ENCODE results near the gene ATXN7L1. TPM values are rescaled to one million over a fixed set of nuclear protein-coding genes. Genes with fewer than 3 reads are reported as not detected.

ATXN7L1 gene
- total RNA-seq, 1 donor from 2014 or later: 2.4 TPM

GRCh38 chr7:105571891-105572290 is 304.5 kb downstream of the ATXN7L1 start:
- Histone ChIP-seq H3K27me3 (ENCODE audit: control insufficient read depth, insufficient read depth, low read length) (no peaks in the 10 kb centered on the region), H3K36me3 (ENCODE audit: control insufficient read depth, insufficient read depth, low read length) (peaks cover 3% of the 10 kb centered on the region), H3K4me3 (ENCODE audit: low read depth, low read length) (no peak overlapping the region)
- TF ChIP-seq CTCF (IDR thresholded peaks at IDR 0.05; ENCODE audit: insufficient read depth, low read length, severe bottlenecking): no peak
- no peak for FAIRE-seq
- no peak for DNase-seq (ENCODE audit: low read depth)

- no peak for TF ChIP-seq CTCF (IDR thresholded peaks at IDR 0.05; ENCODE audit: insufficient read depth, low read length, severe bottlenecking)
- no peak overlapping the region for H3K4me3 ChIP-seq (ENCODE audit: low read depth, low read length)
- no peak for DNase-seq (ENCODE audit: low read depth)
- H3K27me3 ChIP-seq (ENCODE audit: control insufficient read depth, insufficient read depth, low read length): no peaks in the 10 kb centered on the region
- FAIRE-seq: no peak
- peaks cover 3% of the 10 kb centered on the region for H3K36me3 ChIP-seq (ENCODE audit: control insufficient read depth, insufficient read depth, low read length)
Measured at GRCh38 chr7:105567821-105568220, 308.6 kb downstream of the ATXN7L1 start.

GRCh38 chr7:105567024-105567423 is 309.4 kb downstream of the ATXN7L1 start:
- H3K36me3 ChIP-seq (ENCODE audit: control insufficient read depth, insufficient read depth, low read length): peaks cover 3% of the 10 kb centered on the region
- DNase-seq (ENCODE audit: low read depth): no peak
- no peak for FAIRE-seq

GRCh38 chr7:105565190-105565589 is 311.2 kb downstream of the ATXN7L1 start:
- FAIRE-seq (no peak), DNase-seq (ENCODE audit: low read depth) (no peak)
- no peak for TF ChIP-seq CTCF (IDR thresholded peaks at IDR 0.05; ENCODE audit: insufficient read depth, low read length, severe bottlenecking)
- H3K36me3 ChIP-seq (ENCODE audit: control insufficient read depth, insufficient read depth, low read length): peaks cover 5% of the 10 kb centered on the region
- H3K27me3 ChIP-seq (ENCODE audit: control insufficient read depth, insufficient read depth, low read length): no peaks in the 10 kb centered on the region
- H3K4me3 ChIP-seq (ENCODE audit: low read depth, low read length): no peak overlapping the region

More at GRCh38 chr7:105567024-105567423, 309.4 kb downstream of the ATXN7L1 start:
- H3K4me3 ChIP-seq (ENCODE audit: low read depth, low read length): no peak overlapping the region
- no peak for TF ChIP-seq CTCF (IDR thresholded peaks at IDR 0.05; ENCODE audit: insufficient read depth, low read length, severe bottlenecking)
- H3K27me3 ChIP-seq (ENCODE audit: control insufficient read depth, insufficient read depth, low read length): no peaks in the 10 kb centered on the region

- FAIRE-seq (no peak), DNase-seq (ENCODE audit: low read depth) (no peak)
- H3K4me3 ChIP-seq (ENCODE audit: low read depth, low read length): no peak overlapping the region
- no peak for TF ChIP-seq CTCF (IDR thresholded peaks at IDR 0.05; ENCODE audit: insufficient read depth, low read length, severe bottlenecking)
- H3K27me3 ChIP-seq (ENCODE audit: control insufficient read depth, insufficient read depth, low read length): no peaks in the 10 kb centered on the region
- H3K36me3 ChIP-seq (ENCODE audit: control insufficient read depth, insufficient read depth, low read length): peaks cover 3% of the 10 kb centered on the region
Measured at GRCh38 chr7:105559926-105560325, 316.5 kb downstream of the ATXN7L1 start.

Other genes with a start within 250 kb of the ATXN7L1 start
- gene CDHR3, start 86.7 kb upstream of the ATXN7L1 start, total RNA-seq: 0.51 and 1.1 TPM in 2 replicates
- 64.8 and 74.8 TPM in 2 replicates for gene SYPL1, start 235.7 kb upstream of the ATXN7L1 start, total RNA-seq